DOHH2 (cell line): ENCODE data around the gene HLTF.

ENCODE experiments used
- CTCF ChIP-seq: fragments of 200-600 bp; sonication (generic); IDR thresholded peaks from one replicate; pipeline ENCODE4 v1.5.1; 2014; ENCODE audit warnings: antibody characterized with exemption, mild to moderate bottlenecking, low read depth, low read length; ENCODE audit not compliant: poor library complexity, severe bottlenecking
- EZH2phosphoT487 ChIP-seq: fragments of 200-600 bp; sonication (generic); IDR thresholded peaks from 2 replicates; pipeline ENCODE4 v1.6.1; 2017; ENCODE audit warnings: borderline replicate concordance, mild to moderate bottlenecking, antibody characterized with exemption, low read length, moderate library complexity, mixed read lengths

GRCh38 chr3:149101154-149101553 lies 14.8 kb upstream of the HLTF start:
- no peak for TF ChIP-seq CTCF
- TF ChIP-seq EZH2phosphoT487 = no peak
